ENCODE measurements around the gene DUSP16.

DNA sequence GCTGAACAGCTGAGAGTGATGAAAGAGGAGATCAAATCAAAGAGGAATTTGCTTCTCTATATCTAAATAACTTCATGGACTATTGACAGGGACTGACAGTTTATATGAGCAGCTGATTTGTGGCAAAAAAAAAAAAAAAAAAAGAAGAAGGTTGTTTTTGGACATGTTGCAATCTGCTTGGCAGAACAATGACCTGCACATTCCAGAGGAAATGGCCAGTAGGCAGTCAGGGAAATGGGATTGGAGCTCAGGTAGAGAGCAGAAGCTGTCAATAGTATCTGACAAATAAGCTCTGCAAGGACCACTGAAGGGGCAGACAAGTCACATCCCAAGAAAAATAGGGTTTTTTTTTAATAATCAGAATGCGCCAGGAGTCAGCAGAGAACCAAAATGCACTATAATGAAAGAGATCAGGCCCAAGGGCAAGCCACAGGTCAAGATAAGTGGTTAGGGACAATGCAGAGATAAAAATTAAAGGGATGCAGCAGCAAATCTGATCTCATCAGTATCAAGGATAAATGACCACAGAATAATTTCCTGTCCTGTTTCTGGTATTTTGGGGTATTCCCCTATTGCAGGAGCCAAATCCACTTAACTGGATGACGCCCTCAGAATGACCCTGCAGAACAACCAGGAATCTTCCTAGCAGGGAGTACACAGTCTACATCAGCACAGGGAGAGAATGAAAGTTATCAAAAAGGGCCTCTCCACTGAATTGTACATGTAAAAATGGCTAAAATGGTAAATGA, 22.6 kb upstream of the DUSP16 start:
- TF ChIP-seq, protein P1, sequence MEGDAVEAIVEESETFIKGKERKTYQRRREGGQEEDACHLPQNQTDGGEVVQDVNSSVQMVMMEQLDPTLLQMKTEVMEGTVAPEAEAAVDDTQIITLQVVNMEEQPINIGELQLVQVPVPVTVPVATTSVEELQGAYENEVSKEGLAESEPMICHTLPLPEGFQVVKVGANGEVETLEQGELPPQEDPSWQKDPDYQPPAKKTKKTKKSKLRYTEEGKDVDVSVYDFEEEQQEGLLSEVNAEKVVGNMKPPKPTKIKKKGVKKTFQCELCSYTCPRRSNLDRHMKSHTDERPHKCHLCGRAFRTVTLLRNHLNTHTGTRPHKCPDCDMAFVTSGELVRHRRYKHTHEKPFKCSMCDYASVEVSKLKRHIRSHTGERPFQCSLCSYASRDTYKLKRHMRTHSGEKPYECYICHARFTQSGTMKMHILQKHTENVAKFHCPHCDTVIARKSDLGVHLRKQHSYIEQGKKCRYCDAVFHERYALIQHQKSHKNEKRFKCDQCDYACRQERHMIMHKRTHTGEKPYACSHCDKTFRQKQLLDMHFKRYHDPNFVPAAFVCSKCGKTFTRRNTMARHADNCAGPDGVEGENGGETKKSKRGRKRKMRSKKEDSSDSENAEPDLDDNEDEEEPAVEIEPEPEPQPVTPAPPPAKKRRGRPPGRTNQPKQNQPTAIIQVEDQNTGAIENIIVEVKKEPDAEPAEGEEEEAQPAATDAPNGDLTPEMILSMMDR (IDR thresholded peaks at IDR 0.05) = no peak
- no peak for TF ChIP-seq POLR2A (IDR thresholded peaks at IDR 0.05)

All from lower leg skin (tissue), 3 donors.